ENCODE results near the gene NKTR. TPM values are rescaled to one million over a fixed set of nuclear protein-coding genes. Genes with fewer than 3 reads are reported as not detected.

NKTR gene
- total and polyA plus RNA-seq, 2 experiments from 2014 or later = 81.3 to 117 TPM

GRCh38 chr3:42633544-42633943, 33.1 kb downstream of the NKTR start (continued):
- no peak for TF ChIP-seq REST (IDR thresholded peaks at IDR 0.05; ENCODE audit: unreplicated experiment)
- TF ChIP-seq ZNF331 (CRISPR knock-in tag; IDR thresholded peaks at IDR 0.05; ENCODE audit: low read depth) = no peak
- no peak for TF ChIP-seq EZH2phosphoT487 (IDR thresholded peaks at IDR 0.05; ENCODE audit: unreplicated experiment)
- TF ChIP-seq CTCF (conservative IDR thresholded peaks at IDR 0.05; ENCODE audit: low read depth in 2 of 2) = no peak
- no peak for TF ChIP-seq ZNF114 (CRISPR knock-in tag; IDR thresholded peaks at IDR 0.05)
- no peak for TF ChIP-seq ETS1 (IDR thresholded peaks at IDR 0.05)

- H3K27ac ChIP-seq (ENCODE audit: low read depth) = no peak overlapping the region
- peaks cover 44% of the 10 kb centered on the region for H3K36me3 Mint-ChIP-seq (ENCODE audit: low read depth)
- H3K27me3 ChIP-seq (ENCODE audit: insufficient read depth) = no peaks in the 10 kb centered on the region
- H4K20me1 ChIP-seq (replicated peaks; ENCODE audit: insufficient read depth) = 0 out of 2 replicates have a peak, but pooled peaks cover 6% of the 10 kb centered on the region
- H3K9me3 Mint-ChIP-seq = no peaks in the 10 kb centered on the region
- no peak overlapping the region for H3K4me3 ChIP-seq
- no peak overlapping the region for H3K4me3 Mint-ChIP-seq
- H3K4me2 ChIP-seq = no peak overlapping the region
- H3K27me3 Mint-ChIP-seq (ENCODE audit: insufficient read depth, low read depth, poor library complexity) = no peaks in the 10 kb centered on the region
- H2AFZ ChIP-seq = no peak overlapping the region
- peaks cover 78% of the 10 kb centered on the region for H3K36me3 ChIP-seq (ENCODE audit: insufficient read depth)
- peaks cover 14% of the 10 kb centered on the region for H3K4me1 ChIP-seq (ENCODE audit: insufficient read depth)
- 0 out of 2 replicates have a peak, but pooled peaks cover 6% of the 10 kb centered on the region for H3K79me2 ChIP-seq (replicated peaks; ENCODE audit: insufficient read depth)
- peaks cover 17% of the 10 kb centered on the region for H3K4me1 Mint-ChIP-seq
- no peak overlapping the region for H3K27ac Mint-ChIP-seq
- DNase-seq (ENCODE audit: low spot score) (peak; percentile 28), ATAC-seq (no peak)
- H3F3A ChIP-seq (replicated peaks; ENCODE audit: low read depth) = no peaks in the 10 kb centered on the region
- TF ChIP-seq JUNB (IDR thresholded peaks at IDR 0.05; ENCODE audit: unreplicated experiment) = no peak
- peak in 1 of 2 experiments; percentile 21; a peak in 1 of 4 replicates for TF ChIP-seq CTCF (conservative IDR thresholded peaks at IDR 0.05; ENCODE audit: low read depth in 2 of 2)
- no peaks in the 10 kb centered on the region for H3K9me2 ChIP-seq (ENCODE audit: insufficient read depth)
Observed at GRCh38 chr3:42635111-42635510, 34.6 kb downstream of the NKTR start.

Measured in GM23338 (cell line).